SH-SY5Y (cell line): Measurements from ENCODE around the gene NAXE.

ENCODE experiments used
- GATA2 ChIP-seq: IDR thresholded peaks from 2 replicates; pipeline ENCODE4 v1.6.1; 2011; ENCODE audit warnings: mild to moderate bottlenecking, low read depth, low read length
- GATA3 ChIP-seq: IDR thresholded peaks from 2 replicates; pipeline ENCODE4 v1.6.1; 2011; ENCODE audit warnings: low read depth, mild to moderate bottlenecking, low read length, moderate library complexity

DNA sequence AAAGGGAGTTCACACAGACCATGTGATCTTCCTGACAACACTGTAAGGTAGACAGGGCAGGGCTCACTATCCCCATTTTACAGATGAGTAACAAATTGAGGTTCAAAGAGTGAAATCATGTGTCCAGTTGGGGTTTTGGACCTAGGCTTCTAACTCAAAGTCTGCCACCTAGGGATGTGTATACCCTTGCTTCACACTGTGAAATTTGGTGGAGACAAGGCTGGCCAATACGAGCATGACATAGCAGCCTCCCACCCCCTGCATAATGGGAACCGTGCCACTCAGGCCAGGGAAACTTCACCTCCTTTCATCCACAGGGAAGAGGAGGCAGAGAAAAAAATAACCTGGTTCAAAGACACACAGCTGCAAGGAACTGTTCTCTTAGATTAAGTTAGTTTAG is 26.1 kb upstream of the NAXE start:
- TF ChIP-seq GATA2 (no peak), GATA3 (no peak)
